Measurements from ENCODE around the gene MOGAT1. TPM values are rescaled to one million over a fixed set of nuclear protein-coding genes. Genes with fewer than 3 reads are reported as not detected.
A peak's percentile ranks its signal among the peaks of the same experiment; 100 is the strongest.

The MOGAT1 gene
- total and polyA plus RNA-seq, 2 of the 13 experiments (the other 11 are each of a cell fraction or from before 2014, with no cell fraction given): 0.98 to 4.3 TPM

DNA sequence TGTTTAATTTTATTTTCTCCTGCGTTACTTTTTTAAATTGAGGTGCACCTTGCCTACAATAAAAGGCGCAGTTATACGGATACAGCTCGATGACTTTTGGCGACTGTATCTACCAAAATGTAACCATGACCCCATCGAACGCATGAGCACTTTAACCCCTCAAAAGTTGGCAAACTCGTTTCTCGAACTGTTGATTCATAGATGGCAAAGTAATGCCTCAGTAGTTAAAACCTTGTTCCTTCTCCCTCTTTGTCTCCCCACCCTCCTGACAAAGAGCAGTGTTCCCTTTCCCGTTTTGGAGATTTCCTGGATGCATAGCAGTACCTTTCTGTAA lies 577 bp downstream of the MOGAT1 start:
- POLR2A ChIA-PET: interaction anchor here (0.8 to 2.4 kb wide), 5 partner anchors 12 to 190 kb away, joined by 3 to 14 read pairs (median 5); partner anchors contain the start of gene FARSB
- peak overlapping the region; percentile 75 for H3K27ac ChIP-seq (ENCODE audit: extremely low read length, insufficient read depth, low read length)
- ATAC-seq (no peak), DNase-seq (ENCODE audit: low spot score) (no peak), FAIRE-seq (no peak)
- WGBS (ENCODE audit: low lambda C conversion rate): 2% methylated on average over 10 of the region's 10 CpGs
- peak overlapping the region; percentile 92 for H3K4me2 ChIP-seq (ENCODE audit: low read depth, low read length)
- in situ Hi-C loops (cut with HindIII; ENCODE audit: extremely low pct_ligation_motif_present, low pct_unique_long_range_greater_than_20kb) (no loop called here), intact Hi-C loops (cut with micrococcal nuclease; ENCODE audit: unreplicated experiment) (no loop called here)
- TSS peak; percentile 53 for BruUV-seq (replicated peaks)
- H3K4me1 ChIP-seq (ENCODE audit: insufficient read depth, low read length): peaks cover 58% of the 10 kb centered on the region
- H3K4me3 ChIP-seq (replicated peaks in 1 of 3; ENCODE audit: insufficient read depth in 1 of 3, low read depth in 2 of 3, low read length in 3 of 3): peak overlapping the region; percentile 64 to 83 (median 79)
- H3K9me3 ChIP-seq (ENCODE audit: low read length): no peaks in the 10 kb centered on the region
- peak overlapping the region; percentile 95 for H2AFZ ChIP-seq (ENCODE audit: low read length)
- CTCF ChIA-PET (ENCODE audit: low intra/inter-chr PET ratio, low total read pairs): no interaction called here
- H3K27me3 ChIP-seq (ENCODE audit: control insufficient read depth in 1 of 2, insufficient read depth in 2 of 2, low read length in 2 of 2): no peaks in the 10 kb centered on the region; a peak in 1 of 5 replicates
- H3K79me2 ChIP-seq (ENCODE audit: insufficient read depth, low read length): peaks cover 4% of the 10 kb centered on the region
- H4K20me1 ChIP-seq (ENCODE audit: insufficient read depth, low read length): no peaks in the 10 kb centered on the region
- H3K9ac ChIP-seq (ENCODE audit: insufficient read depth, low read depth, low read length): peak overlapping the region; percentile 75
- no peaks in the 10 kb centered on the region for H3K36me3 ChIP-seq (replicated peaks in 1 of 2; ENCODE audit: control insufficient read depth in 1 of 2, insufficient read depth in 2 of 2, low read length in 2 of 2)
- TF ChIP-seq ZNF652 (CRISPR knock-in tag; IDR thresholded peaks at IDR 0.05; ENCODE audit: borderline replicate concordance, low read depth) (peak; percentile 52; the same call in 1 of the 2 replicates), GATAD1 (CRISPR knock-in tag; IDR thresholded peaks at IDR 0.05) (no peak), ZNF737 (CRISPR knock-in tag; IDR thresholded peaks at IDR 0.05; ENCODE audit: borderline replicate concordance) (no peak; the same call in 1 of the 2 replicates), ARID2 (CRISPR knock-in tag; IDR thresholded peaks at IDR 0.05; ENCODE audit: borderline replicate concordance) (peak; percentile 20; the same call in 1 of the 2 replicates), ZNF101 (CRISPR knock-in tag; IDR thresholded peaks at IDR 0.05; ENCODE audit: borderline replicate concordance, low read depth) (0 out of 2 replicates have a peak, but pooled peaks have one; percentile 16), ZNF263 (CRISPR knock-in tag; IDR thresholded peaks at IDR 0.05) (no peak), MTF2 (CRISPR knock-in tag; IDR thresholded peaks at IDR 0.05; ENCODE audit: borderline replicate concordance) (no peak), SMYD3 (CRISPR knock-in tag; IDR thresholded peaks at IDR 0.05) (peak; percentile 29; the same call in 1 of the 2 replicates), NR1H2 (CRISPR knock-in tag; IDR thresholded peaks at IDR 0.05; ENCODE audit: borderline replicate concordance, low read depth) (0 out of 2 replicates have a peak, but pooled peaks have one; percentile 2), ZNF550 (CRISPR knock-in tag; IDR thresholded peaks at IDR 0.05; ENCODE audit: borderline replicate concordance) (no peak), ZNF605 (CRISPR knock-in tag; IDR thresholded peaks at IDR 0.05) (peak; percentile 59; the same call in 1 of the 2 replicates), EEA1 (CRISPR knock-in tag; IDR thresholded peaks at IDR 0.05; ENCODE audit: borderline replicate concordance) (no peak), GTF2F1 (IDR thresholded peaks at IDR 0.05; ENCODE audit: low read length) (no peak), ZNF749 (CRISPR knock-in tag; IDR thresholded peaks at IDR 0.05; ENCODE audit: borderline replicate concordance) (no peak), ZNF296 (CRISPR knock-in tag; conservative IDR thresholded peaks at IDR 0.05) (no peak), CREM (IDR thresholded peaks at IDR 0.05) (no peak), CREM (CRISPR knock-in tag; IDR thresholded peaks at IDR 0.05) (no peak), ATF7 (IDR thresholded peaks at IDR 0.05) (no peak), ATF7 (CRISPR knock-in tag; IDR thresholded peaks at IDR 0.05) (no peak), TGIF2 (CRISPR knock-in tag; IDR thresholded peaks at IDR 0.05) (no peak), SSRP1 (CRISPR knock-in tag; IDR thresholded peaks at IDR 0.05) (no peak)
- TF ChIP-seq, protein P1, sequence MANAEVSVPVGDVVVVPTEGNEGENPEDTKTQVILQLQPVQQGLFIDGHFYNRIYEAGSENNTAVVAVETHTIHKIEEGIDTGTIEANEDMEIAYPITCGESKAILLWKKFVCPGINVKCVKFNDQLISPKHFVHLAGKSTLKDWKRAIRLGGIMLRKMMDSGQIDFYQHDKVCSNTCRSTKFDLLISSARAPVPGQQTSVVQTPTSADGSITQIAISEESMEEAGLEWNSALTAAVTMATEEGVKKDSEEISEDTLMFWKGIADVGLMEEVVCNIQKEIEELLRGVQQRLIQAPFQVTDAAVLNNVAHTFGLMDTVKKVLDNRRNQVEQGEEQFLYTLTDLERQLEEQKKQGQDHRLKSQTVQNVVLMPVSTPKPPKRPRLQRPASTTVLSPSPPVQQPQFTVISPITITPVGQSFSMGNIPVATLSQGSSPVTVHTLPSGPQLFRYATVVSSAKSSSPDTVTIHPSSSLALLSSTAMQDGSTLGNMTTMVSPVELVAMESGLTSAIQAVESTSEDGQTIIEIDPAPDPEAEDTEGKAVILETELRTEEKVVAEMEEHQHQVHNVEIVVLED (CRISPR knock-in tag; IDR thresholded peaks at IDR 0.05; ENCODE audit: borderline replicate concordance): peak; percentile 7; the same call in 1 of the 2 replicates
- TF ChIP-seq, protein P2, sequence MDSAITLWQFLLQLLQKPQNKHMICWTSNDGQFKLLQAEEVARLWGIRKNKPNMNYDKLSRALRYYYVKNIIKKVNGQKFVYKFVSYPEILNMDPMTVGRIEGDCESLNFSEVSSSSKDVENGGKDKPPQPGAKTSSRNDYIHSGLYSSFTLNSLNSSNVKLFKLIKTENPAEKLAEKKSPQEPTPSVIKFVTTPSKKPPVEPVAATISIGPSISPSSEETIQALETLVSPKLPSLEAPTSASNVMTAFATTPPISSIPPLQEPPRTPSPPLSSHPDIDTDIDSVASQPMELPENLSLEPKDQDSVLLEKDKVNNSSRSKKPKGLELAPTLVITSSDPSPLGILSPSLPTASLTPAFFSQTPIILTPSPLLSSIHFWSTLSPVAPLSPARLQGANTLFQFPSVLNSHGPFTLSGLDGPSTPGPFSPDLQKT (CRISPR knock-in tag; IDR thresholded peaks at IDR 0.05; ENCODE audit: borderline replicate concordance): no peak
- TF ChIP-seq, protein P3, sequence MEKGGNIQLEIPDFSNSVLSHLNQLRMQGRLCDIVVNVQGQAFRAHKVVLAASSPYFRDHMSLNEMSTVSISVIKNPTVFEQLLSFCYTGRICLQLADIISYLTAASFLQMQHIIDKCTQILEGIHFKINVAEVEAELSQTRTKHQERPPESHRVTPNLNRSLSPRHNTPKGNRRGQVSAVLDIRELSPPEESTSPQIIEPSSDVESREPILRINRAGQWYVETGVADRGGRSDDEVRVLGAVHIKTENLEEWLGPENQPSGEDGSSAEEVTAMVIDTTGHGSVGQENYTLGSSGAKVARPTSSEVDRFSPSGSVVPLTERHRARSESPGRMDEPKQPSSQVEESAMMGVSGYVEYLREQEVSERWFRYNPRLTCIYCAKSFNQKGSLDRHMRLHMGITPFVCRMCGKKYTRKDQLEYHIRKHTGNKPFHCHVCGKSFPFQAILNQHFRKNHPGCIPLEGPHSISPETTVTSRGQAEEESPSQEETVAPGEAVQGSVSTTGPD (CRISPR knock-in tag; IDR thresholded peaks at IDR 0.05): peak; percentile 60; the same call in 1 of the 2 replicates

Data from HepG2 (cell line).